Panc1 (cell line): ENCODE data around the gene PKIB. TPM values are rescaled to one million over a fixed set of nuclear protein-coding genes. Genes with fewer than 3 reads are reported as not detected.
"Not testable (repeated sequence)": the region's sequence is repeated elsewhere in the genome, so short reads cannot be mapped to it uniquely, and the experiment has no call there.

Experiments
- ATAC-seq: fragments of 200-7000 bp; cut with Tn5 transposase; 2 replicates; pipeline ENCODE4 v1.9.1; 2020; ENCODE audit warnings: mild to moderate bottlenecking, moderate library complexity
- BruUV-seq: library from RNA; stranded (reverse); fragments of 400-500 nt; replicated peaks from 2 replicates; lab custom pipeline; 2021; lab: Mats Ljungman, UMichigan
- CTCF ChIA-PET: fragments of 300-600 bp; sonication (Branson Sonifier 250); formaldehyde crosslinking; loops from one replicate; lab custom pipeline; 2022; ENCODE audit warnings: antibody characterized with exemption; lab: Charles Lee
- POLR2A ChIA-PET: fragments of 300-600 bp; sonication (Branson Sonifier 250); formaldehyde crosslinking; loops from one replicate; lab custom pipeline; 2022; ENCODE audit warnings: antibody characterized with exemption; lab: Charles Lee
- DNase-seq: peaks from one replicate; pipeline ENCODE4 v3.0.0-alpha.2; 2010; ENCODE audit warnings: low read depth, low spot score
- H3K27ac ChIP-seq: 2 replicates; pipeline ENCODE4 v1.5.1; 2011; ENCODE audit warnings: mild to moderate bottlenecking, low read length, inconsistent platforms
- H3K27me3 ChIP-seq: fragments of 200-500 bp; sonication (Bioruptor generic); 2 replicates; pipeline ENCODE4 v1.6.0; 2014; ENCODE audit warnings: low read length, inconsistent platforms; ENCODE audit not compliant: control insufficient read depth, insufficient read depth
- H3K36me3 ChIP-seq: fragments of 200-500 bp; sonication (Bioruptor generic); 2 replicates; pipeline ENCODE4 v1.5.1; 2014; ENCODE audit warnings: inconsistent platforms, mild to moderate bottlenecking, low read length, moderate library complexity; ENCODE audit not compliant: control insufficient read depth, insufficient read depth
- H3K4me1 ChIP-seq: 2 replicates; pipeline ENCODE4 v1.5.1; 2011; ENCODE audit warnings: inconsistent platforms, mild to moderate bottlenecking, low read length, moderate library complexity; ENCODE audit not compliant: control insufficient read depth, insufficient read depth
- H3K4me3 ChIP-seq, 2 experiments: 2 replicates each; pipeline ENCODE4 v1.5.1; 2011 to 2012; ENCODE audit warnings: low read depth in 2 of 2, low read length in 2 of 2, mild to moderate bottlenecking in 2 of 2, inconsistent platforms in 1 of 2, moderate library complexity in 1 of 2
- H3K9me3 ChIP-seq: fragments of 200-500 bp; sonication (Bioruptor generic); 2 replicates; pipeline ENCODE4 v1.5.1; 2014; ENCODE audit warnings: low read depth, mild to moderate bottlenecking, inconsistent platforms, low read length, moderate library complexity; ENCODE audit not compliant: control insufficient read depth, insufficient read depth
- CTCF ChIP-seq: fragments of 450-650 bp; IDR thresholded peaks from 2 replicates; pipeline ENCODE4 v1.5.1; 2017; ENCODE audit warnings: mild to moderate bottlenecking
- POLR2AphosphoS5 ChIP-seq: IDR thresholded peaks from 2 replicates; pipeline ENCODE4 v1.6.1; 2012; ENCODE audit warnings: mild to moderate bottlenecking, low read depth, low read length, moderate library complexity
- REST ChIP-seq, 2 experiments: IDR thresholded peaks; 2 replicates each; pipeline ENCODE4 v1.6.1; 2011 to 2012; ENCODE audit warnings: low read depth in 2 of 2, control low read depth in 1 of 2, low read length in 1 of 2, mild to moderate bottlenecking in 1 of 2, moderate library complexity in 1 of 2; ENCODE audit not compliant: insufficient read depth in 1 of 2
- SIN3A ChIP-seq: IDR thresholded peaks from 2 replicates; pipeline ENCODE4 v1.6.1; 2012; ENCODE audit warnings: low read depth, mild to moderate bottlenecking, low read length, moderate library complexity, borderline replicate concordance; ENCODE audit not compliant: insufficient read depth
- TCF7L2 ChIP-seq: IDR thresholded peaks from 2 replicates; pipeline ENCODE4 v1.6.1; 2011; ENCODE audit warnings: mild to moderate bottlenecking, low read depth, low read length, inconsistent platforms
- in situ Hi-C: cut with HindIII; loops from 2 replicates; pipeline ENCODE4 v1.10.0; 2016; ENCODE audit warnings: low sequenced_read_pairs, low pct_unique_long_range_greater_than_20kb
- intact Hi-C: fragments of 100-400 bp; cut with micrococcal nuclease; formaldehyde crosslinking; loops from one replicate; pipeline ENCODE4 v1.10.0; 2022; ENCODE audit not compliant: unreplicated experiment
- total RNA-seq: library from RNA; stranded (reverse); gene quantifications from one replicate; pipeline ENCODE4 v1.2.1, GENCODE V29; 2021; ENCODE audit not compliant: unreplicated experiment

The PKIB gene
- total RNA-seq, 1 experiment from 2014 or later = 1.1 TPM

GRCh38 chr6:122641819-122642218 lies 31.6 kb downstream of the PKIB start:
- Histone ChIP-seq H3K36me3 (no peaks in the 10 kb centered on the region), H3K27ac (no peak overlapping the region), H3K27me3 (no peaks in the 10 kb centered on the region), H3K4me1 (no peaks in the 10 kb centered on the region), H3K4me3 (no peak overlapping the region), H3K9me3 (no peaks in the 10 kb centered on the region)
- DNase-seq (no peak), ATAC-seq (no peak)
- TF ChIP-seq POLR2AphosphoS5 (no peak), TCF7L2 (no peak), CTCF (no peak), SIN3A (no peak), REST (IDR thresholded peaks at IDR 0.05; ENCODE audit: insufficient read depth in 1 of 2, low read depth in 2 of 2, low read length in 1 of 2) (no peak)
- no TSS peak for BruUV-seq
- CTCF ChIA-PET = no interaction called here
- intact Hi-C loops = no loop called here
- POLR2A ChIA-PET = interaction anchor here (0.6 kb wide), 1 partner anchor 70 kb away, joined by 9 read pairs; no protein-coding TSS in a partner anchor
- in situ Hi-C loops = no loop called here

- H3K36me3 ChIP-seq, H3K9me3 ChIP-seq, BruUV-seq, intact Hi-C loops, H3K27me3 ChIP-seq, POLR2A ChIA-PET, ATAC-seq, H3K4me3 ChIP-seq, in situ Hi-C loops, DNase-seq, H3K27ac ChIP-seq, H3K4me1 ChIP-seq: not testable (repeated sequence)
- CTCF ChIA-PET = interaction anchor here (0.6 kb wide), 1 partner anchor 20 kb away, joined by 3 read pairs; no protein-coding TSS in a partner anchor
These were observed 32.4 kb downstream of the PKIB start for GRCh38 chr6:122642604-122643003.

- Histone ChIP-seq H3K36me3 (no peaks in the 10 kb centered on the region), H3K27me3 (no peaks in the 10 kb centered on the region), H3K4me1 (no peaks in the 10 kb centered on the region), H3K4me3 (no peak overlapping the region), H3K9me3 (no peaks in the 10 kb centered on the region), H3K27ac (no peak overlapping the region)
- ChIA-PET POLR2A (no interaction called here), CTCF (interaction anchor here (0.6 kb wide), 1 partner anchor 70 kb away, joined by 8 read pairs; no protein-coding TSS in a partner anchor)
- no peak for ATAC-seq
- TF ChIP-seq REST (IDR thresholded peaks at IDR 0.05; ENCODE audit: insufficient read depth in 1 of 2, low read depth in 2 of 2, low read length in 1 of 2) (no peak), CTCF (no peak), SIN3A (no peak), TCF7L2 (no peak), POLR2AphosphoS5 (no peak)
- intact Hi-C loops = no loop called here
- in situ Hi-C loops = no loop called here
- no peak for DNase-seq
- BruUV-seq = no TSS peak
These were observed 35.1 kb downstream of the PKIB start for GRCh38 chr6:122645256-122645655.
